Endothelial cell of umbilical vein (primary cell): ENCODE results near the gene KRTAP1-1. TPM values are rescaled to one million over a fixed set of nuclear protein-coding genes. Genes with fewer than 3 reads are reported as not detected.

Source experiments
- BruUV-seq: library from RNA; stranded (reverse); fragments of 400-500 nt; replicated peaks from 2 replicates; lab custom pipeline; 2021; lab: Mats Ljungman, UMichigan
- CTCF ChIA-PET: fragments of 300-600, 350-600 bp; sonication (Branson Sonifier 250); formaldehyde crosslinking; loops from one replicate; lab custom pipeline; 2021; ENCODE audit warnings: antibody characterized with exemption, inconsistent platforms; lab: Charles Lee
- POLR2A ChIA-PET: fragments of 300-600, 350-600 bp; sonication (Branson Sonifier 250); formaldehyde crosslinking; loops from one replicate; lab custom pipeline; 2021; ENCODE audit warnings: antibody characterized with exemption, inconsistent platforms; lab: Charles Lee
- DNase-seq: peaks from one replicate; pipeline ENCODE4 v3.0.0-alpha.2; 2011; ENCODE audit warnings: low read depth, low spot score
- FAIRE-seq: peaks from 2 replicates; lab custom pipeline; 2011; peaks lifted over from hg19 to GRCh38; lab: Jason Lieb, UNC
- H2AFZ ChIP-seq: 2 replicates; pipeline ENCODE4 v1.6.0; 2012; ENCODE audit warnings: low read depth, low read length, control low read depth, inconsistent platforms
- H3K27ac ChIP-seq: 2 replicates; pipeline ENCODE4 v1.5.1; 2011; ENCODE audit warnings: low read depth, mild to moderate bottlenecking, control low read depth, low read length, moderate library complexity; ENCODE audit not compliant: insufficient read depth
- H3K27me3 ChIP-seq, 2 experiments: 2 replicates each; pipeline versions ENCODE4 v1.6.0 to v1.6.1; 2011; ENCODE audit warnings: low read length in 2 of 2, mixed read lengths in 1 of 2; ENCODE audit not compliant: control insufficient read depth in 2 of 2, insufficient read depth in 2 of 2
- H3K36me3 ChIP-seq, 2 experiments: 2 replicates in 1 of 2; 3 replicates in 1 of 2; pipeline ENCODE4 v1.5.1; 2011; ENCODE audit warnings: low read length in 2 of 2, mild to moderate bottlenecking in 1 of 2, moderate library complexity in 1 of 2; ENCODE audit not compliant: control insufficient read depth in 2 of 2, insufficient read depth in 2 of 2; ENCODE audit errors: extremely low read depth in 1 of 2
- H3K4me1 ChIP-seq: 3 replicates; pipeline ENCODE4 v1.5.1; 2011; ENCODE audit warnings: mild to moderate bottlenecking, low read length; ENCODE audit not compliant: control insufficient read depth, insufficient read depth; ENCODE audit errors: extremely low read depth
- H3K4me2 ChIP-seq: 2 replicates; pipeline ENCODE4 v1.6.1; 2011; ENCODE audit warnings: low read length, control low read depth, mixed read lengths; ENCODE audit not compliant: insufficient read depth
- H3K4me3 ChIP-seq, 3 experiments: fragments of 200-600 bp in 1 of 3; sonication (generic), shearing (Covaris generic) in 1 of 3; replicated peaks in 1 of 3; 2 replicates each; pipeline ENCODE4 v1.5.1; 2011 to 2016; ENCODE audit warnings: control low read depth in 3 of 3, low read length in 3 of 3, mild to moderate bottlenecking in 2 of 3, inconsistent platforms in 1 of 3, low read depth in 1 of 3, moderate library complexity in 1 of 3; ENCODE audit not compliant: insufficient read depth in 1 of 3
- H3K79me2 ChIP-seq: 2 replicates; pipeline ENCODE4 v1.6.0; 2012; ENCODE audit warnings: low read length, inconsistent platforms; ENCODE audit not compliant: control insufficient read depth, insufficient read depth
- H3K9ac ChIP-seq: replicated peaks from 2 replicates; pipeline ENCODE3; 2011; ENCODE audit warnings: low read length, control low read depth; ENCODE audit not compliant: insufficient read depth; ENCODE audit errors: extremely low read depth
- H3K9me1 ChIP-seq: replicated peaks from 3 replicates; pipeline ENCODE4 v1.6.0; 2011; ENCODE audit warnings: mild to moderate bottlenecking, low read length; ENCODE audit not compliant: control insufficient read depth, insufficient read depth; ENCODE audit errors: extremely low read depth
- H3K9me3 ChIP-seq: replicated peaks from 2 replicates; pipeline ENCODE4 v1.5.1; 2012; ENCODE audit warnings: low read length, inconsistent platforms; ENCODE audit not compliant: control insufficient read depth, insufficient read depth
- H4K20me1 ChIP-seq: replicated peaks from 2 replicates; pipeline ENCODE3; 2011; ENCODE audit warnings: mild to moderate bottlenecking, low read length; ENCODE audit not compliant: control insufficient read depth, insufficient read depth; ENCODE audit errors: extremely low read depth
- EZH2 ChIP-seq: IDR thresholded peaks from 2 replicates; pipeline ENCODE4 v1.6.1; 2012; ENCODE audit warnings: borderline replicate concordance, low read depth, mild to moderate bottlenecking, moderate library complexity, low read length, inconsistent platforms; ENCODE audit not compliant: severe bottlenecking
- FOS ChIP-seq: IDR thresholded peaks from 2 replicates; pipeline ENCODE4 v1.6.1; 2011; ENCODE audit warnings: mild to moderate bottlenecking, low read length, moderate library complexity, borderline replicate concordance; ENCODE audit not compliant: insufficient read depth
- GATA2 ChIP-seq: IDR thresholded peaks from 2 replicates; pipeline ENCODE4 v1.7.0; 2011; ENCODE audit warnings: low read depth, mild to moderate bottlenecking, moderate library complexity, mixed read lengths, low read length; ENCODE audit not compliant: insufficient read length, insufficient read depth
- JUN ChIP-seq: IDR thresholded peaks from 2 replicates; pipeline ENCODE4 v1.6.1; 2011; ENCODE audit warnings: borderline replicate concordance, low read depth; ENCODE audit not compliant: insufficient read length, insufficient read depth
- MYC ChIP-seq: IDR thresholded peaks from one replicate; pipeline ENCODE4 v1.6.1; 2011; ENCODE audit warnings: mild to moderate bottlenecking, low read depth, low read length
- POLR2A ChIP-seq: IDR thresholded peaks from 2 replicates; pipeline ENCODE4 v1.6.1; 2012; ENCODE audit warnings: low read depth, mild to moderate bottlenecking, control low read depth, low read length
- POLR2AphosphoS5 ChIP-seq: IDR thresholded peaks from 2 replicates; pipeline ENCODE4 v1.6.1; 2012; ENCODE audit warnings: low read depth, mild to moderate bottlenecking, control low read depth, low read length, moderate library complexity; ENCODE audit not compliant: insufficient read depth
- dilution Hi-C: fragments of 300-500 bp; cut with MboI; formaldehyde crosslinking; loops from one replicate; pipeline ENCODE4 v1.15.0; 2019; ENCODE audit warnings: low sequenced_read_pairs; ENCODE audit not compliant: extremely low pct_ligation_motif_present
- intact Hi-C: fragments of 100-400 bp; cut with micrococcal nuclease; formaldehyde crosslinking; loops from one replicate; pipeline ENCODE4 v1.10.0; 2022
- polyA plus RNA-seq, 4 experiments: library from polyadenylated mRNA; depleted of rRNA in 3 of 4; stranded (reverse) in 3 of 4; unstranded in 1 of 4; fragments of >200 nt; gene quantifications; 2 replicates each; pipeline versions ENCODE4 v1.2.1 to v1.2.3, GENCODE V29; 2011 to 2012; ENCODE audit warnings: missing spikeins in 1 of 4
- total RNA-seq: library from RNA; stranded (reverse); gene quantifications from 2 replicates; pipeline ENCODE4 v1.2.3, GENCODE V29; 2021
- TF ChIP-seq, protein P1 (sequence below): IDR thresholded peaks from 2 replicates; pipeline ENCODE4 v1.6.1; 2011; ENCODE audit not compliant: insufficient read depth, insufficient read length
- TF ChIP-seq, protein P2 (sequence below), 2 donors: IDR thresholded peaks; 1 replicate in 1 of 2; 2 replicates in 1 of 2; pipeline ENCODE4 v1.5.1; 2011; ENCODE audit warnings: low read length in 2 of 2, mild to moderate bottlenecking in 2 of 2, moderate library complexity in 2 of 2, control low read depth in 1 of 2, inconsistent platforms in 1 of 2, low read depth in 1 of 2; ENCODE audit not compliant: insufficient read depth in 1 of 2; ENCODE audit errors: extremely low read depth in 1 of 2

Gene KRTAP1-1
- total and polyA plus RNA-seq, 2 donors (not counting 3 experiments of a cell fraction or from before 2014, with no cell fraction given), result not detected

GRCh38 chr17:41002814-41003213 lies 38.4 kb downstream of the KRTAP1-1 start:
- Histone ChIP-seq H3K4me3 (no peak overlapping the region), H3K4me2 (no peak overlapping the region), H3K9me1 (no peaks in the 10 kb centered on the region), H3K36me3 (no peaks in the 10 kb centered on the region), H3K9me3 (no peaks in the 10 kb centered on the region), H3K4me1 (no peaks in the 10 kb centered on the region), H3K79me2 (no peaks in the 10 kb centered on the region), H4K20me1 (no peaks in the 10 kb centered on the region), H3K27me3 (no peaks in the 10 kb centered on the region), H3K9ac (no peak overlapping the region), H3K27ac (no peak overlapping the region), H2AFZ (no peak overlapping the region)
- dilution Hi-C loops (no loop called here), intact Hi-C loops (no loop called here)
- ChIA-PET POLR2A (no interaction called here), CTCF (no interaction called here)
- FAIRE-seq (no peak), DNase-seq (no peak)
- BruUV-seq, result no TSS peak
- TF ChIP-seq GATA2 (no peak), FOS (no peak), POLR2AphosphoS5 (no peak), EZH2 (no peak), POLR2A (no peak), JUN (no peak), MYC (no peak)
- TF ChIP-seq, protein P1, sequence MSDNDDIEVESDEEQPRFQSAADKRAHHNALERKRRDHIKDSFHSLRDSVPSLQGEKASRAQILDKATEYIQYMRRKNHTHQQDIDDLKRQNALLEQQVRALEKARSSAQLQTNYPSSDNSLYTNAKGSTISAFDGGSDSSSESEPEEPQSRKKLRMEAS, result no peak
- TF ChIP-seq, protein P2, sequence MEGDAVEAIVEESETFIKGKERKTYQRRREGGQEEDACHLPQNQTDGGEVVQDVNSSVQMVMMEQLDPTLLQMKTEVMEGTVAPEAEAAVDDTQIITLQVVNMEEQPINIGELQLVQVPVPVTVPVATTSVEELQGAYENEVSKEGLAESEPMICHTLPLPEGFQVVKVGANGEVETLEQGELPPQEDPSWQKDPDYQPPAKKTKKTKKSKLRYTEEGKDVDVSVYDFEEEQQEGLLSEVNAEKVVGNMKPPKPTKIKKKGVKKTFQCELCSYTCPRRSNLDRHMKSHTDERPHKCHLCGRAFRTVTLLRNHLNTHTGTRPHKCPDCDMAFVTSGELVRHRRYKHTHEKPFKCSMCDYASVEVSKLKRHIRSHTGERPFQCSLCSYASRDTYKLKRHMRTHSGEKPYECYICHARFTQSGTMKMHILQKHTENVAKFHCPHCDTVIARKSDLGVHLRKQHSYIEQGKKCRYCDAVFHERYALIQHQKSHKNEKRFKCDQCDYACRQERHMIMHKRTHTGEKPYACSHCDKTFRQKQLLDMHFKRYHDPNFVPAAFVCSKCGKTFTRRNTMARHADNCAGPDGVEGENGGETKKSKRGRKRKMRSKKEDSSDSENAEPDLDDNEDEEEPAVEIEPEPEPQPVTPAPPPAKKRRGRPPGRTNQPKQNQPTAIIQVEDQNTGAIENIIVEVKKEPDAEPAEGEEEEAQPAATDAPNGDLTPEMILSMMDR (IDR thresholded peaks at IDR 0.05; ENCODE audit: extremely low read depth in 1 of 2, insufficient read depth in 1 of 2, low read depth in 1 of 2, low read length in 2 of 2), result no peak
